HG02588 (cell line): ENCODE measurements around the gene GCSAM.
A peak's percentile ranks its signal among the peaks of the same experiment; 100 is the strongest.
"Not testable (repeated sequence)": the region's sequence is repeated elsewhere in the genome, so short reads cannot be mapped to it uniquely, and the experiment has no call there.

Source experiments
- ATAC-seq: cut with Tn5 transposase; IDR thresholded peaks from one replicate; pipeline ENCODE4 v1.9.1; 2021; ENCODE audit warnings: mild to moderate bottlenecking, moderate library complexity; ENCODE audit not compliant: unreplicated experiment

The GCSAM gene

GRCh38 chr3:112074616-112075497, 58.2 kb downstream of the GCSAM start:
- ATAC-seq = peak; percentile 82

GRCh38 chr3:112074006-112074405, 59.0 kb downstream of the GCSAM start:
- no peak for ATAC-seq

- not testable (repeated sequence) for ATAC-seq
Observed at GRCh38 chr3:112072387-112073060, 60.5 kb downstream of the GCSAM start.
